HPDE6-E6E7 (cell line): Measurements from ENCODE around the gene DNASE1L3.

Experiments used
- DNase-seq: peaks from one replicate; pipeline ENCODE4 v3.0.0; 2011; ENCODE audit warnings: missing footprints; ENCODE audit errors: extremely low spot score

DNASE1L3 gene

DNA sequence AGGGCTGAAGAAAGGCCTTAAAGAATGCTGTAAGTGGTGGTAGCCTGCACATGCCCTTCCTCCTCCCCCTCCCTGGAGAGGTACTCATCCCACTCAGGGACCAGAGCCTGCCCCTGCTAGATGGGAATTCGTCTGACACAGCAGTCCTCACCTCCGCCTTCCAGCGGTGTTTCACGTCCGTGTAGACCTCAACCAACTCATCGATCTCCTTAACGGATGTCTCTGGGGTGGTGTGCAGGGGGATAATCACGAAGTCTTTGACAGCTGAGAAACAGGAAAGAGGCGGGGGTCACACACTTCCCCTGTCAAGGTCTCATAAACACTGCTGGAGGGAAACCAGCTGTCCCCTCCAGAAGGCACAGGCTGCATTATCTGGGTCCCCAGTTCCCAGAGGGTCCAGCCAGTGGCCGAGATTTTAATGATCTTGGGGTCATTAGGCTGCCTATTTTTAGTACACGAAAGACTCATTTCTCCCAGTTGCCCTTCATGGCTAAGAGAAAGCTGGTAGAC is 9.9 kb downstream of the DNASE1L3 start:
- DNase-seq, result no peak

- no peak for DNase-seq
Observed at GRCh38 chr3:58200121-58200709, 10.6 kb downstream of the DNASE1L3 start.

GRCh38 chr3:58198804-58199203 is 12.0 kb downstream of the DNASE1L3 start:
- no peak for DNase-seq

- no peak for DNase-seq
Observed at GRCh38 chr3:58198362-58198761, 12.4 kb downstream of the DNASE1L3 start.

DNA sequence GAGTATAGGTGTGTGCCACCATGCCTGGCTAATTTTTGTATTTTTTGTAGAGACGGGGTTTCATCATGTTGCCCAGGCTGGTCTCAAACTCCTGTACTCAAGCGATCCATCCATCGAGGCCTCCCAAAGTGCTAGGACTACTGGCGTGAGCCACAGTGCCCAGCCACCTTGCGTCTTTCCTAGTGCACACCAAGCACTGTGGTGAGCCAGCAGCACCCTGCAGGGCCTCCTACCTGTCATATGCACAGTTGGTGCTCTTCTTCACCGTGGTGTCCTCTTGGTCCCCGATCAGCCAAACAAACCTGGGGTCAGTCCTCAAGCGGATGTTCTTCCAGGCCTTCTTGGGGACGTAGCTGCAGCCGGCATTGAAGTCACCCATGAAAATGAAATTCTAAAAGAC is 13.2 kb downstream of the DNASE1L3 start:
- no peak for DNase-seq

- no peak for DNase-seq
Observed at GRCh38 chr3:58193682-58194407, 16.9 kb downstream of the DNASE1L3 start.

GRCh38 chr3:58192069-58192468 is 18.7 kb downstream of the DNASE1L3 start:
- no peak for DNase-seq

DNA sequence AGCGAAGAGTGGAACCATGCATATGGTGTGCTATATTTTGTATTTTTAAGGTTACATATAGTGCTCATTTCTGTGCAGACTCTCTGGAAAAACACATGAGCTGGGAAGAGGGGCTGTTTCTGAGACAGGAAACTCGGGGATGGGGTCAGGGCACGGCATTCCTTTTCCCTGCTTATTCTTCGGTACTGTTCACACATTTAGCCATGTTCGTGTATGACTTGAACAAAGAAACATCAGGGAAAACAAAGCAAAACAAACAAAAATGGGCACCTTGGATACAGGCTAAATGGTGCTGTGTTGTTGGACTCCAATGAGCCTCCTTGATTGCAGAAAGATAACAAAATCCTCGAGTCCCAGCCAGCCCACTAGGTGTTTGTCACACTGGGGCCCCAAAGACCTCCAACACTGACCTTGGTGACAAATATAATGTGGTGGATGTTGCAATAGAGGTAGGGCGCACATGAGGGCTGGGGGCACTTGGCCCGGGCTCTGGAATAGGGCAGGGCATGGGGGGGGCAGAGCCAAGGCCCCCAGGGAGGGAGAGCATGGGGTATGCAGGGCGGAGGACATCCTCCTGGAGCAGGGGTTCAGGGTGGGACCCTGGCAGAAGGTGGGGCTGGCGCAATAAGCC is 19.3 kb downstream of the DNASE1L3 start:
- DNase-seq, result no peak

- no peak for DNase-seq
Observed at GRCh38 chr3:58190882-58191281, 19.9 kb downstream of the DNASE1L3 start.

DNA sequence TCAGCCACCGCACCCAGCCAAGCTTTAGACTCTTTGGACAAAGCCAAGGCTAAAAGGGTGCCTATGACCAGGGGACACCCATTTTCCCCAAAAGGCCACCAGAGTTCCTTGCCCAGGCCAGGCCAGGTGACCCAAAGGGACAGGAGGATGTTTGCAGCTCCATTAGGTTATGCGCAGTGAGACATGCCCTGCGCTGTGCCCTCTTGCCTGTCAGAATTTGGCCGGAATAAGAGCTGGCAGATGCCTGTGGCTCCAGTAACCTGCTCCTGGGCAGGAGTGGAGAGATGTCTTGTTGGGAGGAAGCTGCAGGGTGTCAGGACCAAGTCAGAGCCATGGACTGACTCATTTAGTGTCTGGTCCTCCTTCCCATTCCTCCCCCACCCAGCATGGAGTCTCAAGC is 20.5 kb downstream of the DNASE1L3 start:
- DNase-seq, result no peak

- no peak for DNase-seq
Observed at GRCh38 chr3:58189691-58190090, 21.1 kb downstream of the DNASE1L3 start.

GRCh38 chr3:58188921-58189451 is 21.8 kb downstream of the DNASE1L3 start:
- DNase-seq, result no peak

DNA sequence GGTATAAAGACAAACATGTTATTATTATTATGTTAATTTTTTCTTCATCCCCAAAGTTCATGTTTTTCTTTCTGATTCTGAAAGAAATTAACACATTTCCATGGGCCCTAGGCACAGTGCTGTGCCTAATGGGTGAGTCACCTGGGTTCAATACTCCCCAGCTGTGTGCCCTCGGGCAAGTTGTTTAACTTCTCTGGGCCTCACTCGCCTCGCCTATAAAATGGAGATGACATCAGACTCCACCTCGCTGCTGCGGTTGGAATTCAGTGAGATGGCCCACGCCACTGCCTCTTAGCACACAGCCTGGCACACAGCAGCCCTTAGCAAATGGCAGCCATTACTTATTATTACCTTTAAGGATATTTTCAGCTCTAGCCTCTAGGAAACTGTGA is 22.6 kb downstream of the DNASE1L3 start:
- DNase-seq, result no peak

DNA sequence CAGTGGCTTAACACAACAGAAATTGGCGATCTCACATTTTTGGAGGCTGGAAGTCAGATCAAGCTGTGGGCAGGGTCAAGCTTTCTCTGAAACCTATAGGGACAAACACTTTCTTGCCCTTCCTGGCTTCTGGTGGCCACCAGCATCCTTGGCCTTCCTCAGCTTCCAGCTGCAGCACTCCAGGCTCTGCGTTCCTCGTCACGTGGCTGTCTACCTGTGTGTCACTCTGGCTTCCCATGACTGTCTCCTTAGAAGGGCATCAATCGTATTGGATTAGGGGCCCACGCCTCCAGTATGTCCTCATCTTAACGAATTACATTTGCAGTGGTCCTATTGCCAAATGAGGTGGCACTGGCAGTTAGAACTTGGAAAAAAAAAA is 25.8 kb downstream of the DNASE1L3 start:
- no peak for DNase-seq

DNA sequence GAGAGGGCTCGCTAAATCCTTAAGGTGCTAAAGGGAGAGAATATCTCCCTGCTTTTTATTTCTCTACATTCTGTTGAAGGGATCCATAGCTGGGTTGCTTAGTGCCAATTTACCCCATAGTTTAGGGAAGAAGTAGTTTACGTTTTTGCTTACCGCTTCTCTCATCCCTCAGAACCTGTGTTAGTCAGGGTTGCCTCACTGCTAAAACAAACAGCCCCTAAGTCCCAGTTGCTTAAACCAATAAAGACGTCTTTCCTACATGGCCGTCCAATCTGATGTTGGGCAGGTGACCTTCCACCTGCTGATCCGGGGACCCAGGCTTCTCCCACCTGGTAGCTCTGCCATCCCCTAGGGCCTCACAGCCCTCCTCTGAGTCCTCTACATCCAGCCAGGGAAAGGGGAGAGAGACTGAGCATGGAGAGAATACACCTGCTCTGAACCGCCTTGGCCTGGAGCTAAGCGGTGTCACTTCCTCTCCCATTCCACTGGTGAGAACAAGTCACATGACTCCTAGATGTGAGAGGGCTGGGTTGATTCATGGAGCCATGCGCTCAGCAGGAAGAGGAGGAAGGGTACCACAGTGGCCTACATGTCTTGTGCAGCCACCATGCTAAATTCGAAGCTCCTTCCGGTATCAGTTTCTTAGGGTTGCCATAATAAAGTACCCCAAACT is 26.3 kb downstream of the DNASE1L3 start:
- DNase-seq, result no peak

- DNase-seq, result no peak
Observed at GRCh38 chr3:58183891-58184290, 26.9 kb downstream of the DNASE1L3 start.

DNA sequence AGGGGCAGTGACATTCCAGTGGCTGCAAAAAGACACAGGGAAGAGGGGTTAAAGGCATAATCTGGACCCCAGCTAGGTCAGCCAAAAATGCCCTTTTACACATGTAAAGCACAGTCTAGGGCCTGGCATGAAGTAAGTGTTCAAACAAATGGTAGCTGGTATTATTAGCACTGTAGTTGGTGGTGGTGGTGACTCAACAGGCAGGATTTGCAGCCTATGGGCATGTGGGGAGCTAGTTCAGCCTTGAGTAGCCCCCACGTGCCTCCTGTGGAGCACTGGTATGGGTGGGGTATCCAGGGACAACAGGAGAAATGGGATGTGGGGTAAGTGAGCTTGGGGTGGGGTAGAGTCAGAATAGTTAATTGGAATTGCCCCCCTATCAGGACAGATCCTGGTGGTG is 27.6 kb downstream of the DNASE1L3 start:
- no peak for DNase-seq

GRCh38 chr3:58180940-58181587 is 29.7 kb downstream of the DNASE1L3 start:
- DNase-seq, result no peak

DNA sequence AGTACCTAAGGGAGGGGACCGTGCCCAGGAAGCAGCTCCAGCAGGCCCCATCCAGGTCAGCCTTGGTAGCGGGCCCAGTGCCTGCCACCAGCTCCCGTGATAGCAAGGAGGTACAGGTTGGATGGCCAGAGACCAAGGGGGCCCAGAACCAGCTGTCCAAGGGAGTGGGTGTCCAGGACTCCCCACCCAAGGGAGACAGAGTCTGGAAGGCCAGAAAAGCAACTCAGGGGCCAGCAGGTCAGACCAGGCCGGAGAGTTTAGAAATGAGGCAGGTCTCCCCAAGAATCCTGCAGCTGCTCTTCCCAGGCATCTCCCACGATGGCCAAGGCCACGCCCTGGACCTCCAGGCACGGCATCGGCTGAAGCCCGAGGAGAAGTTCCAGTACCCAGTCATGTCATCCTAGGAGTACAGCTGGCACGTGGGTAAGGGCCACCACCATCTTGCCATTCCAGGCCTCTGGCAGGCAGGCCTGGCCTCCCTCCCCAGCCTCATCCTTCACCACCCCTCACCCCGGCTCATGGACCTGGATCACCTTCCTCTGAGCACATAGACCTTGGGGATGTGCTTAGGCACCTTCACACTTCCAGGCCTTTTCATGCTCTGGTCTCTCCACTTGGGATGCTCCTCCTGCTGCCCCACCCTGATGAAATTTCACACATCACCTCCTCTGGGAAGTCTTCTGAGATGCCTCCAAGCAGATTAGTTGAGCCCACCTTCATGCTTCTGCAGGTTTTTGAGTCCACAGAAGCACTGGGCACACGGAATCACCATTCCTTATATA is 30.5 kb downstream of the DNASE1L3 start:
- no peak for DNase-seq

DNA sequence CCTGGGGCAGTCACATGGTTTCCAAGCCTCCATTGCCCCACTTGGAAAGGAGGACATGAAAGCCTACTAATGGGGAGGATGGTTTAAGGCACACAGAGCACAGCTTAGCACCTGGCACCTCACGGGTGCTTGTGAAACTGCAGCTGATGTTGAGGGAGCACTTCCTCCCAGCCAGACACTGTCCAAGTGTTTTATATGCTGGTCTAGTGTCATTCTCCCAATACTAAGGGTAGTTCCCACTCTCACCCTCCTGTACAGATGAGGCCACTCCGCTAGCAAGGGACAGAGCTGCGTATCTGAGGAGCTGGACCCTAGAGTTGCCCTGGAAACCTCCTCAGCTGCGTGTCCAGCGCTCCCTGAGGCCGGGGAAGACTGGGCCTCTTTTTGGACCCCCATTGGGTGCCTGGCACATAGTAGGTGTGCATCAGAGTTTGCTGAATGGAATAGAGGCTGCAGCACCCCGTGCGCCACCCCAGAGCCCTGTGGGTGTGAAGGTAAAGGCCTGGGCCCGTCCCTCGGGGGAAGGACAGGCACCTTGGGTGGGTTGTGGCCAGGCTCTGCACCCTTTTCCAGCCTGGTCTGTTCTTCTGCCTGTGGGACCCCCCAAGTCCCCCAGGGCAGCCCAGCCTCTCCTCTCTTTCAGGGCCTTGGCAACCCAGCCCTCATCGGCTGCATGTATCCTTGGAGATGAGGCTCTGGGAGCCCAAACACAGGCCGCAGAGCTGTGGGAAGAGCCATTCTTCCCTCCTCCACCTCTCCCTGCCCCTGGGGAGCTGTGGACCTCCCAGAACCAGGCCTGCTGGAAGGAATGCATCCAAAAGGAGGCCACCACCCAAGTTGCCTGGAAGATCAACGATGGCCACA is 31.3 kb downstream of the DNASE1L3 start:
- DNase-seq, result no peak
